ENCODE measurements around the gene CD2AP. TPM values are rescaled to one million over a fixed set of nuclear protein-coding genes. Genes with fewer than 3 reads are reported as not detected.

Gene CD2AP
- total RNA-seq, 3 donors from 2014 or later, result 21.3 to 60.7 (median 34.4) TPM

DNA sequence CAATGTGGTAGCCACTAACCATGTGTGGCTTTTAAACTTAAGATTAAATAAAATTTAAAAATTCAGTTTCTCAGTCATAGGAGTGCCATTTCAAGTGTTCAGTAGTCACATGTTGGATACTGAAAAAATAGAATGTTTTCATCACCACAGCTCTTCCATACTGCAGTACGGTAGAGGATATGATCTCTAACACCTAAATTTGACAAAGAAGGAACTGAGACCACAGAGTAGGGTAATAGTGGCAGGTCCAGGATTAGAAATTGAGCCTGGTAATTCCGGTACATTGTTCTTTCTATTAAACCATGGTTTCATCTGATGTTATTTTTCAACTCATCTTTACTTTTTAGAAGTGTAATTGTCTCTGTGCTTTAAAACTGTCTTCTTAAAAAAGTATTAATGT, 104.0 kb downstream of the CD2AP start:
- H3K27ac ChIP-seq, result no peak overlapping the region
- DNase-seq (ENCODE audit: low spot score in 2 of 2), result no peak
- H3K27me3 ChIP-seq, result no peaks in the 10 kb centered on the region
- TF ChIP-seq POLR2A (IDR thresholded peaks at IDR 0.05) (no peak), POLR2AphosphoS5 (IDR thresholded peaks at IDR 0.05) (no peak)
- TF ChIP-seq, protein P1, sequence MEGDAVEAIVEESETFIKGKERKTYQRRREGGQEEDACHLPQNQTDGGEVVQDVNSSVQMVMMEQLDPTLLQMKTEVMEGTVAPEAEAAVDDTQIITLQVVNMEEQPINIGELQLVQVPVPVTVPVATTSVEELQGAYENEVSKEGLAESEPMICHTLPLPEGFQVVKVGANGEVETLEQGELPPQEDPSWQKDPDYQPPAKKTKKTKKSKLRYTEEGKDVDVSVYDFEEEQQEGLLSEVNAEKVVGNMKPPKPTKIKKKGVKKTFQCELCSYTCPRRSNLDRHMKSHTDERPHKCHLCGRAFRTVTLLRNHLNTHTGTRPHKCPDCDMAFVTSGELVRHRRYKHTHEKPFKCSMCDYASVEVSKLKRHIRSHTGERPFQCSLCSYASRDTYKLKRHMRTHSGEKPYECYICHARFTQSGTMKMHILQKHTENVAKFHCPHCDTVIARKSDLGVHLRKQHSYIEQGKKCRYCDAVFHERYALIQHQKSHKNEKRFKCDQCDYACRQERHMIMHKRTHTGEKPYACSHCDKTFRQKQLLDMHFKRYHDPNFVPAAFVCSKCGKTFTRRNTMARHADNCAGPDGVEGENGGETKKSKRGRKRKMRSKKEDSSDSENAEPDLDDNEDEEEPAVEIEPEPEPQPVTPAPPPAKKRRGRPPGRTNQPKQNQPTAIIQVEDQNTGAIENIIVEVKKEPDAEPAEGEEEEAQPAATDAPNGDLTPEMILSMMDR (IDR thresholded peaks at IDR 0.05), result no peak
- no peaks in the 10 kb centered on the region for H3K9me3 ChIP-seq
- H3K4me1 ChIP-seq, result no peaks in the 10 kb centered on the region
- H3K4me3 ChIP-seq, result no peak overlapping the region
- H3K36me3 ChIP-seq, result peaks cover 5% of the 10 kb centered on the region
- intact Hi-C loops (cut with DNase I; ENCODE audit: low total_unique reads), result no loop called here

DNA sequence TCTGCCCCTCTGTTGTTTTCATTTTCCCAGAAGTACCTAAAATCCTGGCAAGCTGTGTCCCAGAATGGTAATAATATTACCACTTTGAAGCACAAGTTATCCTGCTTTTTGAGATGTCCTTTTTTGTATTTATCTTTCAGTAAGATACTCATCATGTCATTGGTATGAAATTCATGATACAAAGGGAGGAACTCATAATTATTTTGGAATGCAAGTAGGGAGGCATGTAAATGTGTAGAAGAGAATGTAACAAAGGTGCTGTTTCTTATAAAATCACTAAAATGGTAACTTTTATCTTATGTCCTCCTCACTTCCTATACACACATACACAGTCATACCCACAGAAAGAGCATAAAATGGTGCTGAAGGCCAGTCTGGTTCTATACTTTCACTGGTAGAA, 109.9 kb downstream of the CD2AP start:
- intact Hi-C loops (cut with DNase I; ENCODE audit: low total_unique reads), result no loop called here
- Histone ChIP-seq H3K27ac (no peak overlapping the region), H3K36me3 (peaks cover under 1% of the 10 kb centered on the region), H3K4me1 (no peaks in the 10 kb centered on the region), H3K9me3 (no peaks in the 10 kb centered on the region), H3K4me3 (no peak overlapping the region), H3K27me3 (no peaks in the 10 kb centered on the region)
- no peak for DNase-seq (ENCODE audit: low spot score in 2 of 2)
- TF ChIP-seq POLR2AphosphoS5 (IDR thresholded peaks at IDR 0.05), result no peak
- TF ChIP-seq, protein P1 (IDR thresholded peaks at IDR 0.05), result no peak
- TF ChIP-seq POLR2A (IDR thresholded peaks at IDR 0.05), result no peak

DNA sequence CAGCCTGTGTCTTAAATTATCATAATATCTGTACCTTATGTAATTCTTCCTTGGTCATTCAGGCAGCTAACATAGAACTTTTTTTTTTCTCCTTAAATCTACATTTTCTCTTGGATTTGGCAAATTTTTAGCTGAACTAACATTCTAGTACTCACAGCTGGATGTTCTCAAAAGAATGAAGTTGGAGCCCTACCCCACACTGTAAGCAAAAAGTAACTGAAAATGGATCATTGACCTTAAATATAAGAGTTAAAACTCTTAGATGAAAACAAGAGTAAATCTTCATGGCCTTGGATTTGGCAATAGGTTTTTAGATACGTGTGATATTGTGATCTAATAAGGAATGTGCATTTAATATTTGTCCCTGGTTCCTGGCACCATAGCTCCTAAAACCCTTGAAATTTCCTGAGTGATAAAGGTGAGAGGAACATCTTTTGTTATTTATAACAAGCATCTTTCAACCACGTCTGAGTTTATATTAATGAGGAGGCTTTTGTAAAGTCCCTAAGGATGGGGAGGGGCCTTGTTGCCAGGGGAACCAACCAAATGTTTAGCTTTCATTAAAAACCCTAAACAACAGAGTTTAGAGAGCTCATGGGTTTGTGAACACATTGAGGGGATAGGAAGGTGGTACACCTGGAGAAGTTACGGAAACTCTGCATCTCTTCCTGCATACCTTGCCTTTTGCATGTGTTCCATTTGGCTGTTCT, 114.7 kb downstream of the CD2AP start:
- H3K4me1 ChIP-seq, result no peaks in the 10 kb centered on the region
- intact Hi-C loops (cut with DNase I; ENCODE audit: low total_unique reads), result no loop called here
- H3K27ac ChIP-seq, result no peak overlapping the region
- no peak overlapping the region for H3K4me3 ChIP-seq
- H3K27me3 ChIP-seq, result no peaks in the 10 kb centered on the region
- no peak for DNase-seq (ENCODE audit: low spot score in 2 of 2)
- TF ChIP-seq POLR2A (IDR thresholded peaks at IDR 0.05), result no peak
- TF ChIP-seq POLR2AphosphoS5 (IDR thresholded peaks at IDR 0.05), result no peak
- TF ChIP-seq, protein P1 (IDR thresholded peaks at IDR 0.05), result no peak
- no peaks in the 10 kb centered on the region for H3K36me3 ChIP-seq
- no peaks in the 10 kb centered on the region for H3K9me3 ChIP-seq

DNA sequence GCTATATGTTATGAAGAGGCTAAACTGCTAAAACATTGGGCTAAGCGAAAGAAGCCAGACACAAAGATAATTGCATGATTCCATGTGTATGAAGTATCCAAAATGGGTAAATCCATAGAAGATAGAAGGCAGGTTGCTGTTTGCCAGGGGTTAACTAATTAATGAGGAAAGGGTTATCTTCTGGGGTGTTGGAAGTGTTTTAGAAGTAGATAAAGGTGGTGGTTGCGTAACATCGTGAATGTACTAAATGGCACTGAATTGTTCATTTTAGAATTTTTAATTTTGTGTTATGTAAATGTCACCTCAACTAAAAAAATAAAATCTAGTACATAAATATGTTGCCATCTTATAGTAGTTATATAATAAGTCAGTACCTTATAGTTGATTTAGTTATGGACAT, 116.4 kb downstream of the CD2AP start:
- intact Hi-C loops (cut with DNase I; ENCODE audit: low total_unique reads), result no loop called here
- no peaks in the 10 kb centered on the region for H3K36me3 ChIP-seq
- no peak overlapping the region for H3K27ac ChIP-seq
- H3K27me3 ChIP-seq, result no peaks in the 10 kb centered on the region
- H3K4me1 ChIP-seq, result no peaks in the 10 kb centered on the region
- no peaks in the 10 kb centered on the region for H3K9me3 ChIP-seq
- TF ChIP-seq POLR2AphosphoS5 (IDR thresholded peaks at IDR 0.05), result no peak
- TF ChIP-seq, protein P1 (IDR thresholded peaks at IDR 0.05), result no peak
- TF ChIP-seq POLR2A (IDR thresholded peaks at IDR 0.05), result no peak
- no peak overlapping the region for H3K4me3 ChIP-seq
- no peak for DNase-seq (ENCODE audit: low spot score in 2 of 2)

DNA sequence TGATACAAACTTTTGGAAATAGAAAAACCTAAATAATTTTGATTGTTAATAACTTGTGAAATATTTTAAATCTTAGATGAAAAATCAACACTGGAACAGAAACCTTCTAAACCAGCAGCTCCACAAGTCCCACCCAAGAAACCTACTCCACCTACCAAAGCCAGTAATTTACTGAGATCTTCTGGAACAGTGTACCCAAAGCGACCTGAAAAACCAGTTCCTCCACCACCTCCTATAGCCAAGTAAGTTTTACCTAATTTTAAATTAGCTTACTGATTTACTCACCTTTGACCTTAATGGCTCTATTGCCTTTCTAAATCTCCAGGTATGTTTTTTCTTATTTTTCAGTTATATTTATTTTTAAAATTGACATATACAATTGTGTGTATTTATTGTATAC, 118.2 kb downstream of the CD2AP start:
- DNase-seq (ENCODE audit: low spot score in 2 of 2), result no peak
- H3K27ac ChIP-seq, result no peak overlapping the region
- TF ChIP-seq, protein P1 (IDR thresholded peaks at IDR 0.05), result no peak
- no peak for TF ChIP-seq POLR2A (IDR thresholded peaks at IDR 0.05)
- TF ChIP-seq POLR2AphosphoS5 (IDR thresholded peaks at IDR 0.05), result no peak
- H3K4me1 ChIP-seq, result no peaks in the 10 kb centered on the region
- no peak overlapping the region for H3K4me3 ChIP-seq
- H3K36me3 ChIP-seq, result no peaks in the 10 kb centered on the region
- H3K9me3 ChIP-seq, result no peaks in the 10 kb centered on the region
- intact Hi-C loops (cut with DNase I; ENCODE audit: low total_unique reads), result no loop called here
- H3K27me3 ChIP-seq, result no peaks in the 10 kb centered on the region

Data from breast epithelium (tissue), 4 donors.